ENCODE data around the gene ALCAM.

GRCh38 chr3:105513886-105514285 is 147.2 kb downstream of the ALCAM start:
- TF ChIP-seq, protein P1, sequence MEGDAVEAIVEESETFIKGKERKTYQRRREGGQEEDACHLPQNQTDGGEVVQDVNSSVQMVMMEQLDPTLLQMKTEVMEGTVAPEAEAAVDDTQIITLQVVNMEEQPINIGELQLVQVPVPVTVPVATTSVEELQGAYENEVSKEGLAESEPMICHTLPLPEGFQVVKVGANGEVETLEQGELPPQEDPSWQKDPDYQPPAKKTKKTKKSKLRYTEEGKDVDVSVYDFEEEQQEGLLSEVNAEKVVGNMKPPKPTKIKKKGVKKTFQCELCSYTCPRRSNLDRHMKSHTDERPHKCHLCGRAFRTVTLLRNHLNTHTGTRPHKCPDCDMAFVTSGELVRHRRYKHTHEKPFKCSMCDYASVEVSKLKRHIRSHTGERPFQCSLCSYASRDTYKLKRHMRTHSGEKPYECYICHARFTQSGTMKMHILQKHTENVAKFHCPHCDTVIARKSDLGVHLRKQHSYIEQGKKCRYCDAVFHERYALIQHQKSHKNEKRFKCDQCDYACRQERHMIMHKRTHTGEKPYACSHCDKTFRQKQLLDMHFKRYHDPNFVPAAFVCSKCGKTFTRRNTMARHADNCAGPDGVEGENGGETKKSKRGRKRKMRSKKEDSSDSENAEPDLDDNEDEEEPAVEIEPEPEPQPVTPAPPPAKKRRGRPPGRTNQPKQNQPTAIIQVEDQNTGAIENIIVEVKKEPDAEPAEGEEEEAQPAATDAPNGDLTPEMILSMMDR (IDR thresholded peaks at IDR 0.05) = no peak
- no peak for TF ChIP-seq EZH2 (IDR thresholded peaks at IDR 0.05; ENCODE audit: borderline replicate concordance, insufficient read depth, low read depth, low read length, poor library complexity, severe bottlenecking)

Measured in B cell (primary cell).